Measurements from ENCODE around the gene ATP1A2.
A peak's percentile ranks its signal among the peaks of the same experiment; 100 is the strongest.
"Not testable (repeated sequence)": the region's sequence is repeated elsewhere in the genome, so short reads cannot be mapped to it uniquely, and the experiment has no call there.

ATP1A2 gene

DNA sequence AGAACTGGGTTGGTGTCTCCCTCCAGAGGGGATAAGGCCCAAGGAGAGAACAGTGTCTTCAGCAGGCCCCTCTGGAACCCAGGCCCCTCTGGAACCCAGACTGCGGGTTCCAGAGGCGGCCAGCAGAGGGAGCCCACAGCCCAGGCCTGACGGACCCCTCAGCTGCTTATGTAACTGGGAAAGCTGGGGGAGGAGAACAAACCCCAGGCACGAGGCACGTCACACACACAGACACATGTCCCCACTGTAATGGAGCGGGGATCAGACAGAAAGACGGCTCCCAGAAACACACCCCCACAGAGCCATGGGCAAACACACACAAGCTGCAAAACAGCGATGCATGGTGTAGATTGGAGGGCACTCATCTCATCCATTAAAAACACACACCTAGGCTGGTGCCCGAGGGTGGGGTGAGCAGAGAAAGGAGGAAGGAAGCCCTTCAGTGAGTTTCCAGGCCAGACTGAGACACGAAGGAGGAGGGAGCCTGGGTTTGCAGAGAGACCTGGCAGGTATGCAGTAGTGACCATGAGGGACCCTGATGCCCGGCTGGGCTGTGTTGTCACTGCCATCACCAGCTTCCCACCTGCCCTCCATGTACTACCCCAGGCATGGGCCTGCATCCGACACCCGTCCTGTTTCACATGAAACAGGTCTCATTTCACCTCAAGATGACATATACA lies 14.4 kb upstream of the ATP1A2 start:
- DNase-seq (ENCODE audit: low read depth, low spot score) = peak; percentile 34

DNA sequence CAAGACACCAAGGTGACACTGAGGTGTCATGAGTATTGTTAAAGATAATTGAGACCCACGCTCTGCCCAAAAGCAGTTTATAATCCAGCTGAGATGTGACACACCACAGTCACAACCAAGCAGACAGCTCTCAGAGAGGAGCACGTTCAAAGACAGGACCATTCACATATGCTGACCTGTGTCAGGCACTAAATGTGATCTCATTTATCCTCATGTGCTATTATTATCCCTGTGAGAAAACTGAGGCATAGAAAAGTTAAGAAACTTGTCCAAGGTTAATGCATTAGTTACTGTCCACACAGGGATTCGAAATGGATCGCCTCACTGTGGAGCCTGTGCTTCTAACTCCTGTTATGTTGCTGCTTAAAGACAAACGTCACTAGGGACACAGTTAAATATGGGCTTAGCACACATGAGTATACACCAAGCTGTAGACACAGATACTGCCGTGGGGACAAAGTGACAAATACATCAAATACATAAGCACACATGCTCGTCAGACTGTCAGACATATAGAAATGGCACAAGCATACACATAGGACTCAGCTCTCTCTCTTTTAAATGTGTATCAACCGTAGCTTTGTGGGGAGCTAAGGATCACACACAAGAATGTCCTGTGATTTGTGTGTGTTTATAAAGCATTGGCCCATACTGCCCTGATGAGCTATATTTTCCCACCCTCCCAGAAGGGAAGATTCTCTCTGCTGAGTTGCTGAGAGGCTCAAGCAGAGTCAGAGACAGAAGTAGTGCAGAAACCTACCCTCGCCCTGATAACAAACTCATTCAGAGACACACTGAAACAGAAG lies 13.6 kb upstream of the ATP1A2 start:
- DNase-seq (ENCODE audit: low read depth, low spot score) = no peak

- no peak for DNase-seq (ENCODE audit: low read depth, low spot score)
Measured at GRCh38 chr1:160103658-160104408, 11.7 kb upstream of the ATP1A2 start.

GRCh38 chr1:160104486-160104885 lies 11.1 kb upstream of the ATP1A2 start:
- DNase-seq (ENCODE audit: low read depth, low spot score) = no peak

GRCh38 chr1:160105155-160105554 lies 10.4 kb upstream of the ATP1A2 start:
- no peak for DNase-seq (ENCODE audit: low read depth, low spot score)

- no peak for DNase-seq (ENCODE audit: low read depth, low spot score)
Measured at GRCh38 chr1:160107512-160107911, 8.0 kb upstream of the ATP1A2 start.

- no peak for DNase-seq (ENCODE audit: low read depth, low spot score)
Measured at GRCh38 chr1:160108888-160109662, 6.5 kb upstream of the ATP1A2 start.

DNA sequence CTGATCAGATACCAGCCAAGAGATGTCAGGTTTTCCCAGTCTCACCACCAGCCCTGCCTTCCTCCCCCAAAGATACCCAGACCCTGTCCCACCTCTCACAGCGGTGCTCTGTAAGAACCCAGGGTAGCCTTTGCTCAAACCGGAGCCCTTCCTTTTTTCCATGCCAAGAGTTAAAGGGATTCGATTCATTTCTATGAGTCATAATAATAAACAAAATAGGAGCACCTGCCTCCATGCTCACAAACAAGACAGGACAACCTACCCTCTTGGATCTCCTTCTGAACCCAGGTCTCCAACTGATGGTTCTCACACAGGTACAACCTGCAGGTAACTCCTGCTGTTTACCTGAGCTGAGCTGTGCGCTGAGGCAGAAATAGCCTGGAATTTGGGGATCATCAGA lies 5.9 kb upstream of the ATP1A2 start:
- DNase-seq (ENCODE audit: low read depth, low spot score) = no peak

DNA sequence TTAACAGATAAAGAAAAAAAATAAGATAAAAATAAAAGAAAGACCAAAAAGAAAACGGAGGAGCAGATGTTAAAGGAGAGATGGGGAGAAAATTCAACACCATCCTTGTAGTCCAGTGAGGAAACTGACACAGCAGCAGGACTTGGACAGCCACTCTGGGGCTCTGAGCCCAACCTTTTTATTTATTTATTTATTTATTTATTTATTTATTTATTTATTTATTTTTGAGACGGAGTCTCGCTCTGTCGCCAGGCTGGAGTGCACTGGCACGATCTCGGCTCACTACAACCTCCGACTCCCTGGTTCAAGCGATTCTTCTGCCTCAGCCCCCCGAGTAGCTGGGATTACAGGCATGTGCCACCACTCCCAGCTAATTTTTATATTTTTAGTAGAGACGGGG lies 4.1 kb upstream of the ATP1A2 start:
- not testable (repeated sequence) for DNase-seq (ENCODE audit: low read depth, low spot score)

- no peak for DNase-seq (ENCODE audit: low read depth, low spot score)
Measured at GRCh38 chr1:160112357-160112756, 3.2 kb upstream of the ATP1A2 start.

GRCh38 chr1:160113407-160113806 lies 2.2 kb upstream of the ATP1A2 start:
- no peak for DNase-seq (ENCODE audit: low read depth, low spot score)

- no peak for DNase-seq (ENCODE audit: low read depth, low spot score)
Measured at GRCh38 chr1:160114085-160114484, 1.5 kb upstream of the ATP1A2 start.

- DNase-seq (ENCODE audit: low read depth, low spot score) = no peak
Measured at GRCh38 chr1:160116283-160117147, 956 bp downstream of the ATP1A2 start.

- DNase-seq (ENCODE audit: low read depth, low spot score) = no peak
Measured at GRCh38 chr1:160117300-160117699, 1.7 kb downstream of the ATP1A2 start.

DNA sequence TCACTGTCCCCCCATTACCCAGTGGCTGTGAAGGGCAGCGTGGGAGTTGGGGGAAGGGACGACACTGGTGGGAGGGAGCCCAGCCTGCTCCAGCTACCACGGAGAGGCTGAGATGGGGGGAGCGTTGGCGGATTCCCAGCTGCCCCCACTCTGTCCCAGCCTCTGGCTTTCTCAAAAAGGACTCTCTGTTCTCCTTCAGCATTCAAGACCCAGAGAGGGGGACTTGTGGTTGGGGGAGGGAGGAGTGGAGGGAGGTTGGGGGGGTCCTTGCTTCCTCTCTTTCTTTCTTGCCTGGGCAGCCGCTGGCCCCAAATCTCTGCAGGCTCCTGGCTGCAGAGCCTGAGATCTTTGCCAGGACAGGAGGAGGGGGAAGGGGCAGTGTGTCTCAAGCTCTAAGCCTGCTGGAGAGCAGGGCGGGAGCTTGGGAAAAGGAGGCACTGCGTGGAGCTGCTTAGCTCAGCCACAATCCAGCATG lies 2.2 kb downstream of the ATP1A2 start:
- no peak for DNase-seq (ENCODE audit: low read depth, low spot score)

- no peak for DNase-seq (ENCODE audit: low read depth, low spot score)
Measured at GRCh38 chr1:160118928-160119327, 3.4 kb downstream of the ATP1A2 start.

DNA sequence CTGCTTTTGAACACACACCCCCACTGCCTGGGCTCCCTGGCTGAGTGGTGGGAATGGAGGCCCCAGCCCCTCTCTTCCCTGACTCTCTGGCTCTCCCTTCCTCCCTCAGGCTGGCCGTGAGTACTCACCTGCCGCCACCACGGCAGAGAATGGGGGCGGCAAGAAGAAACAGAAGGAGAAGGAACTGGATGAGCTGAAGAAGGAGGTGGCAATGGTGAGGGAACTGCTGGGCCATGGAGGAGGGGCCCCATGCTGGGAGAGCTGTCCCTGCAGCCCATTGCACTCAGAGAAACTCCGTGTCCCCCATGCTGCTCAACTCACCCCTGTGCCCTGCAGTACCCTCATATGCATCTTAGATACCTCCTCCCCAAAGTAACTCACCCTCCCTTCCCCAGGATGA lies 5.2 kb downstream of the ATP1A2 start:
- no peak for DNase-seq (ENCODE audit: low read depth, low spot score)

- no peak for DNase-seq (ENCODE audit: low read depth, low spot score)
Measured at GRCh38 chr1:160121388-160121787, 5.8 kb downstream of the ATP1A2 start.

GRCh38 chr1:160122978-160123495 lies 7.5 kb downstream of the ATP1A2 start:
- no peak for DNase-seq (ENCODE audit: low read depth, low spot score)

DNA sequence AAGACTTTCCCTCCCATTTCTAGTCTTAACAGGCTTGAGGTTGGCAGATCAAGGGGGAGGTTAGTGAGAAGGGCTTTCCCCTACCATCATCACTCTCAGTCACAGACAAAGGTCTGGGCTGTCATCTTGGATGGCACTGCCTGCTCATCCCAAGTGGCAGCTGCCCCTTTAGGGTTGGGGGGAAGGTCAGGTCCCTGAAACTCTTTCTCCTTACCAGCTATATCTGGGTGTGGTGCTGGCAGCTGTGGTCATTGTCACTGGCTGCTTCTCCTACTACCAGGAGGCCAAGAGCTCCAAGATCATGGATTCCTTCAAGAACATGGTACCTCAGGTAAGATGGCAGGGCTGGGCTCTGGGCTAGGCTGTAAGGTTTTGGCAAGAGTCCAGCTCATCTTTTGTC lies 8.2 kb downstream of the ATP1A2 start:
- DNase-seq (ENCODE audit: low read depth, low spot score) = no peak

All from activated CD4-positive, CD25-positive, alpha-beta regulatory T cell treated with anti-CD3 and anti-CD28 coated beads, Interleukin-2, amount 50 U/mL, for 16 hours (primary cell).